AG04449 (cell line): ENCODE results near the gene CNTNAP2.

Source experiments
- CTCF ChIA-PET: fragments of 350-600 bp; formaldehyde crosslinking; extraction: SDS; loops from one replicate; lab custom pipeline; 2021; ENCODE audit warnings: antibody characterized with exemption; lab: Yijun Ruan, JAX
- POLR2A ChIA-PET: fragments of 400-600, 350-600 bp; formaldehyde crosslinking; extraction: SDS; loops from one replicate; lab custom pipeline; 2020; ENCODE audit warnings: antibody characterized with exemption, inconsistent platforms; lab: Yijun Ruan, JAX
- DNase-seq: peaks from one replicate; pipeline ENCODE4 v3.0.0-alpha.2; 2010; ENCODE audit warnings: low read depth, low spot score
- H3K4me3 ChIP-seq: 2 replicates; pipeline ENCODE4 v1.5.1; 2011; ENCODE audit warnings: low read depth, mild to moderate bottlenecking, control low read depth, low read length
- TF ChIP-seq, protein P1 (sequence below): IDR thresholded peaks from one replicate; pipeline ENCODE4 v1.5.1; 2011; ENCODE audit warnings: mild to moderate bottlenecking, moderate library complexity, low read length, control low read depth, inconsistent platforms; ENCODE audit not compliant: insufficient read depth; ENCODE audit errors: missing control alignments

CNTNAP2 gene

DNA sequence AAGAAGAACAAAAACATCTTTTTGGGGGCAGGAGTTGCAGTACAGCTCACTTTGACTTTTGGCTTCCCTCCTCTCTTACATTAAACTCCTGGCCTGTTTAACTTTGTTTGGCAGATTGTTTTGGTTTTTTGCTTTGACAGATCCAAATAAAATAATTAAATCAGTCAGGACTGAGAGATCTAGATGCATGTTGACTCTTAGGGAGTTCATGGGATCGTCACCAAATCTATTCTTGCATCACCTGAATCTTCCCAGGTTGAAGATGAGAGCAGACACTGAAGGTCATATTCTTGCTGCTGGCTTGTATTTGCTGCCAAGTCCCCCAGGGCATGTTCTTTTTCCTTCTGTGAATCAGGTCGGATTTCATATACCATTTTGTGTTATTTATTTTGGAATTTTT, 759.4 kb downstream of the CNTNAP2 start:
- H3K4me3 ChIP-seq: no peak overlapping the region
- CTCF ChIA-PET: no interaction called here
- POLR2A ChIA-PET: no interaction called here
- TF ChIP-seq, protein P1, sequence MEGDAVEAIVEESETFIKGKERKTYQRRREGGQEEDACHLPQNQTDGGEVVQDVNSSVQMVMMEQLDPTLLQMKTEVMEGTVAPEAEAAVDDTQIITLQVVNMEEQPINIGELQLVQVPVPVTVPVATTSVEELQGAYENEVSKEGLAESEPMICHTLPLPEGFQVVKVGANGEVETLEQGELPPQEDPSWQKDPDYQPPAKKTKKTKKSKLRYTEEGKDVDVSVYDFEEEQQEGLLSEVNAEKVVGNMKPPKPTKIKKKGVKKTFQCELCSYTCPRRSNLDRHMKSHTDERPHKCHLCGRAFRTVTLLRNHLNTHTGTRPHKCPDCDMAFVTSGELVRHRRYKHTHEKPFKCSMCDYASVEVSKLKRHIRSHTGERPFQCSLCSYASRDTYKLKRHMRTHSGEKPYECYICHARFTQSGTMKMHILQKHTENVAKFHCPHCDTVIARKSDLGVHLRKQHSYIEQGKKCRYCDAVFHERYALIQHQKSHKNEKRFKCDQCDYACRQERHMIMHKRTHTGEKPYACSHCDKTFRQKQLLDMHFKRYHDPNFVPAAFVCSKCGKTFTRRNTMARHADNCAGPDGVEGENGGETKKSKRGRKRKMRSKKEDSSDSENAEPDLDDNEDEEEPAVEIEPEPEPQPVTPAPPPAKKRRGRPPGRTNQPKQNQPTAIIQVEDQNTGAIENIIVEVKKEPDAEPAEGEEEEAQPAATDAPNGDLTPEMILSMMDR: no peak
- DNase-seq: no peak

DNA sequence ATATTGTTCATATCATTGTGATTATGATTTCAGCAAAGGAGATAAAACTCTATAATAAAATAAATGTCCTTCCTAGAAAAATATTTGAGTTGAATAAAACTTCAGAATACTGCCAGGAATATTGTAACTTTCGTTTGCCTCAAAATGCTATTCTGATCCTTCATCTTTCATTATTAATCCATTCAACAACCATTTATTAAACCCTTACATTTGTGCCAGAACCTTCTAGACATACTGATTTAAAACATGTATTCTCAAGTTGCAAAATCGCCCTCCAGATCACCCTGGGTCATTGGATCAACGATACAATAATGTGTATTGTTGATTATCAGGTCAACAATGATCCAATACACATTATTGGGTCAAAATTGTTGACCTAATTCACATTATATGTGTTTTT, 759.8 kb downstream of the CNTNAP2 start:
- H3K4me3 ChIP-seq: no peak overlapping the region
- TF ChIP-seq, protein P1: no peak
- DNase-seq: no peak
- POLR2A ChIA-PET: no interaction called here
- CTCF ChIA-PET: no interaction called here

DNA sequence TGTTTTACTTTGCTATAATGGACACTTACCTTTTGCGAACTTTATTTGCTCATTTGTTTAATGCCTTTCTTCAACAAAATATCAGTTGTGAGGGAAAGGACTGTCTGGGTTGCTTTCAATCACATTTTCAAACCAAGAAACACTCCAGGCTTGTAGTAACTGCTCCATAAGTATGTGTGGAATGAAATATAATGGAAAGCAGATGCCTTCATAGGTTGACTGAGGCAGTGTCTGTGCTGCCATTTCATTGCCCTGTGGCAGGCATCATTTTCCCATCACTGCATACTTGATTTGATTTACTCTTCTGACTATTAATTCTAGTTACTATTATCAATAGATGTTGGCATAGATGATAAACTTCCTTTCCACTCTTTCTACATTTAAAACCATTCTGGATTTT, 762.3 kb downstream of the CNTNAP2 start:
- POLR2A ChIA-PET: no interaction called here
- CTCF ChIA-PET: no interaction called here
- TF ChIP-seq, protein P1: no peak
- no peak for DNase-seq
- no peak overlapping the region for H3K4me3 ChIP-seq

DNA sequence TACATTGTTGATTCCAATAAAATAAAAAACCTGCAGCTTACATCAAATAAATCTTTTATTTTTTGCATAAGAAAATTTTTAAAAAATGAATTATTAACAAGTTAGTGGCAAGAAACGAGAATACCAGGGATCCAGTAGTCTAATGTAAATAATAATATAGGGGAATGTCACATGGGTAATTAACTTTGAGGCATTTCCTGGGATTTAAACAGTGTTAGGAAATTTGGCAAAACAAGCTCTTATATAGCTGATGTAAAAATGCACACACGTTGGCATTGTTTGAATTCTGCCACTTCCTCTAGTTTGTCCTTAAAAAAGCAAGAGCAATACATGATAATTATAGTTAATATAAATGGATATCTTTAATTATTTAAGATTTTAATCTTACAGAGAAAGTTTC, 768.6 kb downstream of the CNTNAP2 start:
- no peak for DNase-seq
- ChIA-PET POLR2A (no interaction called here), CTCF (no interaction called here)
- H3K4me3 ChIP-seq: no peak overlapping the region
- TF ChIP-seq, protein P1: no peak

DNA sequence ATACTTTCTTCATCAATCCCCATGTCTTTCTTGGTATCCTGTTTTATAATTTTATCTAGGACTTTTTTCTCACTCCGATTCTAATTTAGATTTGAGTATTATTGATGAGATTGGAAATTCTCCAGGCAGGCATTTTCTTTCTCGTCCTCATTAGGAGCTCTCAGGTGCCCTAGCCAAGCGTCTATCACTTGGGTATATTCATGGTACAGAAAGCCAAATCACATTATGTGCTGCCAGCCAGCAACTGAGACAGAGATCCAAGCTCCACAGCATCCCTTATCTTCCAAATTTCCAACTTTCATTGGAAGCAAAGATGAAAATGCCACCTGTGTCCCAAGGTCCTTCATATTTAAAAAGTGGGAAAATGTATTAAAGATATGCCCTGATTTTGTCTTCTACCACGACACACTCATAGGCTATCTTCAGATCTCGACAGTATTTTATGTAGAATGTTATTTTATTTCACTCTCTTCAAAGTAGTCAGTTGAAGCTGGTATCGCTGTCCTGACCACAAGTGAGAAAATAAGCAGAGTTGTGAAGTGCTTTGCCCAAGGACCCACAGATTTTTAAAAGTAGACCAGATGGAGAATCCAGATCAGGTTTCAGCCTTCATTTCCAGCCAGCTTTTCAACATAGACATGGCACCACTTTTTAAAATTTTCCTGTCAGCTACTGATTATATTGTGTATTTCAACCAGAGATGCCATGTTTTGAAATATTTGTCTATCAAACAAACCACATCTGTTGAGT, 773.4 kb downstream of the CNTNAP2 start:
- POLR2A ChIA-PET: no interaction called here
- TF ChIP-seq, protein P1: no peak
- H3K4me3 ChIP-seq: no peak overlapping the region
- CTCF ChIA-PET: no interaction called here
- DNase-seq: no peak

DNA sequence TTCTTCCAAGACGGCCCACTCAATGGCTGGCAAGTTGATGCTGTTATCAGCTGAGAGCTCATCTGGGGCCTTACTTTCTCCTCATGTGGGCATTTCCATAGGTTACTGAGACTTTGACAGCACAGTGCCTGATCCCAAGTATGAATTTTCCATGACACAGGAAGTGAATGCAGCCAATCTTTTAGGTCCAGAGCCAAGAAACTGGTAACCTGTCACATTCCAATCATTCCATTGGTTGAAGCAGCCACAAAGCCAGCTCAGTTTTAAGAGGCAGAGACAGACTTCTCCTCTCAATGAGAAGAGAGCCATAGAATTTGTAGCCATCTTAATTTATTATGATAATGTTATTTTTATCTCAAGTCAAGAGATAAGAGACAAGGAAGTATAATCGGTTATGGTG, 775.5 kb downstream of the CNTNAP2 start:
- no peak for DNase-seq

More for the DNA sequence above, 775.5 kb downstream of the CNTNAP2 start:
- CTCF ChIA-PET: no interaction called here
- H3K4me3 ChIP-seq: no peak overlapping the region
- POLR2A ChIA-PET: no interaction called here
- TF ChIP-seq, protein P1: no peak
